CD14-positive monocyte (primary cell): ENCODE data around the gene LPO. TPM values are rescaled to one million over a fixed set of nuclear protein-coding genes. Genes with fewer than 3 reads are reported as not detected.

Experiments used
- DNase-seq, 3 donors: peaks; one replicate each; pipeline ENCODE4 v3.0.0-alpha.2; 2011 to 2022
- H2AFZ ChIP-seq: 2 replicates; pipeline ENCODE4 v1.6.0; 2012; ENCODE audit warnings: mild to moderate bottlenecking, low read depth, low read length, inconsistent platforms; ENCODE audit not compliant: insufficient read depth, poor library complexity, severe bottlenecking
- H3K27ac ChIP-seq, 2 donors: 1 replicate in 1 of 2; 2 replicates in 1 of 2; pipeline ENCODE4 v1.5.1; 2012 to 2013; ENCODE audit warnings: low read length in 2 of 2, control low read depth in 1 of 2, inconsistent platforms in 1 of 2, low read depth in 1 of 2, mild to moderate bottlenecking in 1 of 2
- H3K27me3 ChIP-seq, 2 donors: one replicate each; pipeline versions ENCODE4 v1.6.0 to v1.6.1; 2011 to 2013; ENCODE audit warnings: low read length in 2 of 2; ENCODE audit not compliant: control insufficient read depth in 2 of 2, insufficient read depth in 2 of 2
- H3K36me3 ChIP-seq, 2 donors: replicated peaks in 1 of 2; 1 replicate in 1 of 2; 2 replicates in 1 of 2; pipeline versions ENCODE4 v1.5.1 to v1.6.1; 2012 to 2013; ENCODE audit warnings: low read length in 2 of 2, control low read depth in 1 of 2, inconsistent platforms in 1 of 2, mild to moderate bottlenecking in 1 of 2; ENCODE audit not compliant: insufficient read depth in 2 of 2, control insufficient read depth in 1 of 2
- H3K4me1 ChIP-seq, 2 donors: 1 replicate in 1 of 2; 2 replicates in 1 of 2; pipeline versions ENCODE4 v1.5.1 to v1.6.1; 2012 to 2013; ENCODE audit warnings: low read length in 2 of 2, control low read depth in 1 of 2, inconsistent platforms in 1 of 2, mild to moderate bottlenecking in 1 of 2, moderate library complexity in 1 of 2; ENCODE audit not compliant: insufficient read depth in 2 of 2, control insufficient read depth in 1 of 2
- H3K4me2 ChIP-seq: replicated peaks from 2 replicates; pipeline ENCODE3; 2012; ENCODE audit warnings: low read length, moderate library complexity, mild to moderate bottlenecking; ENCODE audit not compliant: poor library complexity, severe bottlenecking; ENCODE audit errors: extremely low read depth
- H3K4me3 ChIP-seq, 3 experiments: fragments of 200-600 bp in 1 of 3; sonication (generic) in 1 of 3; replicated peaks in 1 of 3; 1 replicate in 2 of 3; 2 replicates in 1 of 3; pipeline ENCODE4 v1.5.1; 2011 to 2013; ENCODE audit warnings: low read length in 3 of 3, mild to moderate bottlenecking in 3 of 3, control low read depth in 2 of 3, low read depth in 2 of 3, inconsistent platforms in 1 of 3, moderate library complexity in 1 of 3
- H3K79me2 ChIP-seq: 2 replicates; pipeline ENCODE4 v1.6.0; 2012; ENCODE audit warnings: mild to moderate bottlenecking, control low read depth, inconsistent platforms, low read length, moderate library complexity; ENCODE audit not compliant: insufficient read depth
- H3K9ac ChIP-seq: 2 replicates; pipeline ENCODE4 v1.6.0; 2017; ENCODE audit warnings: low read length, mild to moderate bottlenecking; ENCODE audit not compliant: insufficient read depth, poor library complexity, severe bottlenecking
- H3K9me3 ChIP-seq, 2 donors: replicated peaks in 1 of 2; 1 replicate in 1 of 2; 2 replicates in 1 of 2; pipeline versions ENCODE4 v1.5.1 to v1.6.1; 2012 to 2013; ENCODE audit warnings: low read length in 2 of 2, control low read depth in 1 of 2; ENCODE audit not compliant: control insufficient read depth in 1 of 2, insufficient read depth in 1 of 2
- H4K20me1 ChIP-seq: 2 replicates; pipeline ENCODE4 v1.6.0; 2012; ENCODE audit warnings: mild to moderate bottlenecking, low read length, control low read depth, moderate library complexity; ENCODE audit not compliant: insufficient read depth
- H3K27ac Mint-ChIP-seq, 7 donors: one replicate each; pipeline ENCODE4 v1.8.0; 2020; ENCODE audit warnings: mild to moderate bottlenecking in 7 of 7, mixed read lengths in 7 of 7, moderate library complexity in 6 of 7, inconsistent platforms in 2 of 7
- H3K27me3 Mint-ChIP-seq, 3 donors: one replicate each; pipeline ENCODE4 v1.8.0; 2021 to 2022; ENCODE audit warnings: low read depth in 3 of 3, mild to moderate bottlenecking in 3 of 3, mixed read lengths in 3 of 3, moderate library complexity in 3 of 3, inconsistent platforms in 1 of 3
- H3K36me3 Mint-ChIP-seq, 2 donors: one replicate each; pipeline ENCODE4 v1.8.0; 2020; ENCODE audit warnings: mixed read lengths in 2 of 2, inconsistent platforms in 1 of 2, mild to moderate bottlenecking in 1 of 2
- H3K4me1 Mint-ChIP-seq: one replicate; pipeline ENCODE4 v1.8.0; 2020; ENCODE audit warnings: mild to moderate bottlenecking, mixed read lengths
- H3K4me3 Mint-ChIP-seq, 2 donors: one replicate each; pipeline ENCODE4 v1.8.0; 2020; ENCODE audit warnings: mild to moderate bottlenecking in 2 of 2, mixed read lengths in 2 of 2, moderate library complexity in 1 of 2
- H3K9me3 Mint-ChIP-seq, 7 donors: one replicate each; pipeline ENCODE4 v1.8.0; 2020 to 2022; ENCODE audit warnings: mixed read lengths in 7 of 7, mild to moderate bottlenecking in 6 of 7, moderate library complexity in 6 of 7, inconsistent platforms in 2 of 7
- CTCF ChIP-seq: fragments of 200-600 bp; IDR thresholded peaks from one replicate; pipeline ENCODE4 v1.8.0; 2022; ENCODE audit warnings: antibody characterized with exemption, mild to moderate bottlenecking
- WGBS: methylation state at CpG from one replicate; pipeline ENCODE4 v1.1.5; 2013; ENCODE audit warnings: missing lambda C conversion rate; ENCODE audit not compliant: insufficient coverage; 5-methylcytosine and 5-hydroxymethylcytosine counted together
- intact Hi-C, 2 donors: fragments of 100-400 bp; cut with micrococcal nuclease; formaldehyde crosslinking; loops; one replicate each; pipeline versions ENCODE4 v1.15.0 to v1.15.1; 2023
- polyA plus RNA-seq, 3 donors: library from polyadenylated mRNA; depleted of rRNA in 1 of 3; unstranded in 2 of 3; stranded (reverse) in 1 of 3; fragments of 300-500 nt in 2 of 3; fragments of >200 nt in 1 of 3; fragmentation: Illumina TruSeq in 2 of 3; gene quantifications; 1 replicate in 2 of 3; 2 replicates in 1 of 3; pipeline ENCODE4 v1.2.3, GENCODE V29; 2012 to 2021

Gene LPO
- polyA plus RNA-seq, 3 donors = 0.04 to 0.43 TPM; not detected in 1

- H3K4me1 ChIP-seq = peaks cover 19 to 26% of the 10 kb centered on the region in 2 donors
- no peaks in the 10 kb centered on the region for H4K20me1 ChIP-seq
- Mint-ChIP-seq H3K9me3 (peaks cover 0 to 3% (median 0%) of the 10 kb centered on the region in 7 donors), H3K36me3 (no peaks in the 10 kb centered on the region), H3K27me3 (peaks cover 41 to 65% (median 54%) of the 10 kb centered on the region in 3 donors), H3K4me3 (peak overlapping the region; percentile 85 to 90), H3K4me1 (peaks cover 16% of the 10 kb centered on the region), H3K27ac (no peak overlapping the region)
- TF ChIP-seq CTCF = no peak
- 90% methylated on average over 3 of the region's 12 CpGs for WGBS
- intact Hi-C loops = no loop called here
- no peak overlapping the region for H3K4me3 ChIP-seq
- H3K9me3 ChIP-seq = no peaks in the 10 kb centered on the region
- DNase-seq = no peak
- H3K79me2 ChIP-seq = no peaks in the 10 kb centered on the region
- no peak overlapping the region for H2AFZ ChIP-seq
- no peak overlapping the region for H3K27ac ChIP-seq
- peaks cover 11 to 40% of the 10 kb centered on the region in 2 donors for H3K27me3 ChIP-seq
- no peaks in the 10 kb centered on the region for H3K36me3 ChIP-seq
- no peak overlapping the region for H3K9ac ChIP-seq
- H3K4me2 ChIP-seq = no peak overlapping the region
These were observed 12.1 kb downstream of the LPO start for GRCh38 chr17:58250344-58251011.

GRCh38 chr17:58252141-58252540 lies 13.8 kb downstream of the LPO start:
- H3K27me3 ChIP-seq = peaks cover 11 to 38% of the 10 kb centered on the region in 2 donors
- TF ChIP-seq CTCF = no peak
- H3K4me3 ChIP-seq = no peak overlapping the region
- Mint-ChIP-seq H3K36me3 (no peaks in the 10 kb centered on the region), H3K9me3 (peaks cover 0 to 3% (median 0%) of the 10 kb centered on the region in 7 donors), H3K27ac (no peak overlapping the region), H3K4me3 (no peak overlapping the region), H3K27me3 (peaks cover 35 to 62% (median 53%) of the 10 kb centered on the region in 3 donors), H3K4me1 (peaks cover 22% of the 10 kb centered on the region)
- H3K4me1 ChIP-seq = peaks cover 19 to 26% of the 10 kb centered on the region in 2 donors
- intact Hi-C loops = no loop called here
- no peaks in the 10 kb centered on the region for H3K9me3 ChIP-seq
- H3K79me2 ChIP-seq = no peaks in the 10 kb centered on the region
- no peak overlapping the region for H3K27ac ChIP-seq
- no peak overlapping the region for H3K9ac ChIP-seq
- WGBS = 91% methylated on average over 9 of the region's 9 CpGs
- H4K20me1 ChIP-seq = no peaks in the 10 kb centered on the region
- H3K4me2 ChIP-seq = no peak overlapping the region
- no peaks in the 10 kb centered on the region for H3K36me3 ChIP-seq
- no peak overlapping the region for H2AFZ ChIP-seq
- no peak for DNase-seq
